ENCODE data around the gene CREB5. TPM values are rescaled to one million over a fixed set of nuclear protein-coding genes. Genes with fewer than 3 reads are reported as not detected.

Gene CREB5
- total and polyA plus RNA-seq, 2 of the 13 experiments (the other 11 are each of a cell fraction or from before 2014, with no cell fraction given): 0.38 to 0.71 TPM

DNA sequence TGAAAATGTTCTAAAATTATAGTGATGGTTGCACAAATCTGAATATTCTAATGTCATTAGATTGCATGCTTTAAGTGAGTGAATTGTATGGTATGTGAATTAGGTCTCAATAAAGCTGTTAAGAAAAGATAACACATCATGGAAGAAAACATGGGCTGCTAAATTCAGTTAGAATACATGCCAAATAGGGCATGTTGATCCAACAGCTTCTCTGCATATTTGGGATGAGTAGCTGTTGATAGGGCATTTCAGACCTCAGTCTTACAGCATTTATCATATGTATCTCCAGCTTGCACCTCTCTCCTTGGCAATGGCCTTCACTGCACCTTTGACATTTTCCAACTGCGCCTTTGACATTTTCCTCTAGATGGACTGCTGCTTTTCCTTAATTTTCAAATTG is 13.2 kb downstream of the CREB5 start:
- intact Hi-C loops (cut with micrococcal nuclease; ENCODE audit: unreplicated experiment) (no loop called here), in situ Hi-C loops (cut with HindIII; ENCODE audit: extremely low pct_ligation_motif_present, low pct_unique_long_range_greater_than_20kb) (no loop called here)
- H2AFZ ChIP-seq (ENCODE audit: low read length): no peak overlapping the region
- 0 out of 5 replicates have a peak, but pooled peaks cover 0 to 4% of the 10 kb centered on the region in 2 experiments for H3K27me3 ChIP-seq (ENCODE audit: control insufficient read depth in 1 of 2, insufficient read depth in 2 of 2, low read length in 2 of 2)
- BruUV-seq (replicated peaks): no TSS peak
- H3K4me1 ChIP-seq (ENCODE audit: insufficient read depth, low read length): no peaks in the 10 kb centered on the region
- ChIA-PET CTCF (ENCODE audit: low intra/inter-chr PET ratio, low total read pairs) (no interaction called here), POLR2A (no interaction called here)
- no peak for ATAC-seq
- no peak overlapping the region for H3K27ac ChIP-seq (ENCODE audit: extremely low read length, insufficient read depth, low read length)
- FAIRE-seq: no peak
- DNase-seq (ENCODE audit: low spot score): no peak
- H3K79me2 ChIP-seq (ENCODE audit: insufficient read depth, low read length): no peaks in the 10 kb centered on the region
- 47% methylated on average over 1 of the region's 1 CpG for WGBS (ENCODE audit: low lambda C conversion rate)
- TF ChIP-seq ARNT2 (CRISPR knock-in tag; IDR thresholded peaks at IDR 0.05; ENCODE audit: low read depth): no peak
- TF ChIP-seq, protein P1, sequence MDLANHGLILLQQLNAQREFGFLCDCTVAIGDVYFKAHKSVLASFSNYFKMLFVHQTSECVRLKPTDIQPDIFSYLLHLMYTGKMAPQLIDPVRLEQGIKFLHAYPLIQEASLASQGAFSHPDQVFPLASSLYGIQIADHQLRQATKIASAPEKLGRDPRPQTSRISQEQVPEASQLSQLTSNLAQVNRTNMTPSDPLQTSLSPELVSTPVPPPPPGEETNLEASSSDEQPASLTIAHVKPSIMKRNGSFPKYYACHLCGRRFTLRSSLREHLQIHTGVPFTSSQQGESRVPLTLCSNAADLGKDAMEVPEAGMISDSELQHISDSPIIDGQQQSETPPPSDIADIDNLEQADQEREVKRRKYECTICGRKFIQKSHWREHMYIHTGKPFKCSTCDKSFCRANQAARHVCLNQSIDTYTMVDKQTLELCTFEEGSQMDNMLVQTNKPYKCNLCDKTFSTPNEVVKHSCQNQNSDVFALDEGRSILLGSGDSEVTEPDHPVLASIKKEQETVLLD (CRISPR knock-in tag; IDR thresholded peaks at IDR 0.05; ENCODE audit: low read depth): no peak
- no peak overlapping the region for H3K4me3 ChIP-seq (replicated peaks in 1 of 3; ENCODE audit: insufficient read depth in 1 of 3, low read depth in 2 of 3, low read length in 3 of 3)
- no peaks in the 10 kb centered on the region for H3K9me3 ChIP-seq (ENCODE audit: low read length)
- H3K36me3 ChIP-seq (replicated peaks in 1 of 2; ENCODE audit: control insufficient read depth in 1 of 2, insufficient read depth in 2 of 2, low read length in 2 of 2): no peaks in the 10 kb centered on the region
- no peaks in the 10 kb centered on the region for H4K20me1 ChIP-seq (ENCODE audit: insufficient read depth, low read length)
- H3K4me2 ChIP-seq (ENCODE audit: low read depth, low read length): no peak overlapping the region
- H3K9ac ChIP-seq (ENCODE audit: insufficient read depth, low read depth, low read length): no peak overlapping the region

DNA sequence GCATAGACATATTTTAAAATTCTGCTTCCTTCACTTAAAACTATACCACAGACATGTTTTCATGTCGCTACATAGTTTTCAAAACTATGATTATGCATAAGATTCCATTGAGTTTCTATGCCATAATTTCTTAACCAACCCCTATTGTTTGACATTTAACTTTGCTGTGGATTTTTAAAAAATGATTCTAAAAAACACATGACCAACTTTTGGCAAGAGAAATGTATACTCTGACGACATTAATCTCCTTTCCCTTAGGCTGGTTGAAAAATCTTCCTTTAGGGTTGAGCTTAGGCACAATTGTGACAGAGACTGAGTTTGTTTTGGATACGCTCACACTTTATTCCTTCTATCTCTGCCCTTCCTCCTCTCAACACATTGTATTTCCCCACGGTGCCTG is 14.9 kb downstream of the CREB5 start:
- FAIRE-seq: no peak
- 19% methylated on average over 4 of the region's 4 CpGs for WGBS (ENCODE audit: low lambda C conversion rate)
- ATAC-seq: no peak
- BruUV-seq (replicated peaks): no TSS peak
- in situ Hi-C loops (cut with HindIII; ENCODE audit: extremely low pct_ligation_motif_present, low pct_unique_long_range_greater_than_20kb) (no loop called here), intact Hi-C loops (cut with micrococcal nuclease; ENCODE audit: unreplicated experiment) (no loop called here)
- H3K27ac ChIP-seq (ENCODE audit: extremely low read length, insufficient read depth, low read length): no peak overlapping the region
- CTCF ChIA-PET (ENCODE audit: low intra/inter-chr PET ratio, low total read pairs): no interaction called here
- POLR2A ChIA-PET: no interaction called here
- no peaks in the 10 kb centered on the region for H3K4me1 ChIP-seq (ENCODE audit: insufficient read depth, low read length)
- no peaks in the 10 kb centered on the region for H3K79me2 ChIP-seq (ENCODE audit: insufficient read depth, low read length)
- no peaks in the 10 kb centered on the region for H3K36me3 ChIP-seq (replicated peaks in 1 of 2; ENCODE audit: control insufficient read depth in 1 of 2, insufficient read depth in 2 of 2, low read length in 2 of 2)
- H3K4me3 ChIP-seq (replicated peaks in 1 of 3; ENCODE audit: insufficient read depth in 1 of 3, low read depth in 2 of 3, low read length in 3 of 3): no peak overlapping the region
- H3K9ac ChIP-seq (ENCODE audit: insufficient read depth, low read depth, low read length): no peak overlapping the region
- no peak for DNase-seq (ENCODE audit: low spot score)
- H3K4me2 ChIP-seq (ENCODE audit: low read depth, low read length): no peak overlapping the region
- no peaks in the 10 kb centered on the region for H4K20me1 ChIP-seq (ENCODE audit: insufficient read depth, low read length)
- H2AFZ ChIP-seq (ENCODE audit: low read length): no peak overlapping the region
- TF ChIP-seq ZNF12 (CRISPR knock-in tag; IDR thresholded peaks at IDR 0.05): no peak
- TF ChIP-seq SP2 (CRISPR knock-in tag; IDR thresholded peaks at IDR 0.05): no peak
- TF ChIP-seq ZNF121 (CRISPR knock-in tag; IDR thresholded peaks at IDR 0.05): no peak
- TF ChIP-seq KAT7 (CRISPR knock-in tag; IDR thresholded peaks at IDR 0.05; ENCODE audit: borderline replicate concordance): no peak
- no peak for TF ChIP-seq KLF12 (CRISPR knock-in tag; IDR thresholded peaks at IDR 0.05; ENCODE audit: borderline replicate concordance)
- no peaks in the 10 kb centered on the region for H3K9me3 ChIP-seq (ENCODE audit: low read length)
- 0 out of 5 replicates have a peak, but pooled peaks cover 0 to 4% of the 10 kb centered on the region in 2 experiments for H3K27me3 ChIP-seq (ENCODE audit: control insufficient read depth in 1 of 2, insufficient read depth in 2 of 2, low read length in 2 of 2)
